Bronchial epithelial cell (primary cell): ENCODE measurements around the gene RORC. TPM values are rescaled to one million over a fixed set of nuclear protein-coding genes. Genes with fewer than 3 reads are reported as not detected.
A peak's percentile ranks its signal among the peaks of the same experiment; 100 is the strongest.

Experiments
- DNase-seq: peaks from one replicate; pipeline ENCODE4 v3.0.0-alpha.2; 2010; ENCODE audit warnings: low read depth
- FAIRE-seq: peaks from 2 replicates; lab custom pipeline; 2011; peaks lifted over from hg19 to GRCh38; lab: Jason Lieb, UNC
- H3K27me3 ChIP-seq: 2 replicates; pipeline ENCODE4 v1.5.1; 2011; ENCODE audit warnings: low read length; ENCODE audit not compliant: control insufficient read depth, insufficient read depth
- H3K36me3 ChIP-seq: 2 replicates; pipeline ENCODE4 v1.5.1; 2011; ENCODE audit warnings: low read length; ENCODE audit not compliant: control insufficient read depth, insufficient read depth
- H3K4me3 ChIP-seq: 2 replicates; pipeline ENCODE4 v1.5.1; 2011; ENCODE audit warnings: mild to moderate bottlenecking, low read depth, low read length, control low read depth
- total RNA-seq: library from RNA; depleted of rRNA; stranded (reverse); fragments of >200 nt; gene quantifications from 2 replicates; pipeline ENCODE4 v1.2.1, GENCODE V29; 2014
- TF ChIP-seq, protein P1 (sequence below): IDR thresholded peaks from 2 replicates; pipeline ENCODE4 v1.5.1; 2011; ENCODE audit warnings: mild to moderate bottlenecking, moderate library complexity, low read length, control low read depth, inconsistent platforms; ENCODE audit not compliant: insufficient read depth, severe bottlenecking

RORC gene
- total RNA-seq, 1 donor from 2014 or later: 0.26 TPM

DNA sequence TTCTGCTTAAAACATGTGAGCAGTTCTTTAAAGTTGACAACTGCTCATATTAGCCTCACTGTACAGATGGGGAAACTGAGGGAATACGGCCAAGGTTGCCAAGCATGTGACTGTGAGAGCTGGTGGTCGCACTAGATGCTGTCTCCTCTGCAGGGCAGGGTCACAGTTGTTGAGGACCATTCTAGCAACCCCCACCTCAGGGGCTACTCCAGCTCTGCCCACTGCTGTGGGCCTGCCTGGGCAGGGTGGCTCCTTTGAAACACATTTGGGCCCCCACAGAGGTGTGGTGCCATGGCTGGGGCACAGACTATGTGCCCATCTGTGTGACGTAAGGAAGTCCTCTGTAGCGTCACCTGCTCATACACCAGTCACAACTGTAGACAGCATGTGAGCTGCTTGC is 21.1 kb upstream of the RORC start:
- Histone ChIP-seq H3K36me3 (no peaks in the 10 kb centered on the region), H3K4me3 (no peak overlapping the region), H3K27me3 (no peaks in the 10 kb centered on the region)
- FAIRE-seq (peak; percentile 66), DNase-seq (no peak)
- TF ChIP-seq, protein P1, sequence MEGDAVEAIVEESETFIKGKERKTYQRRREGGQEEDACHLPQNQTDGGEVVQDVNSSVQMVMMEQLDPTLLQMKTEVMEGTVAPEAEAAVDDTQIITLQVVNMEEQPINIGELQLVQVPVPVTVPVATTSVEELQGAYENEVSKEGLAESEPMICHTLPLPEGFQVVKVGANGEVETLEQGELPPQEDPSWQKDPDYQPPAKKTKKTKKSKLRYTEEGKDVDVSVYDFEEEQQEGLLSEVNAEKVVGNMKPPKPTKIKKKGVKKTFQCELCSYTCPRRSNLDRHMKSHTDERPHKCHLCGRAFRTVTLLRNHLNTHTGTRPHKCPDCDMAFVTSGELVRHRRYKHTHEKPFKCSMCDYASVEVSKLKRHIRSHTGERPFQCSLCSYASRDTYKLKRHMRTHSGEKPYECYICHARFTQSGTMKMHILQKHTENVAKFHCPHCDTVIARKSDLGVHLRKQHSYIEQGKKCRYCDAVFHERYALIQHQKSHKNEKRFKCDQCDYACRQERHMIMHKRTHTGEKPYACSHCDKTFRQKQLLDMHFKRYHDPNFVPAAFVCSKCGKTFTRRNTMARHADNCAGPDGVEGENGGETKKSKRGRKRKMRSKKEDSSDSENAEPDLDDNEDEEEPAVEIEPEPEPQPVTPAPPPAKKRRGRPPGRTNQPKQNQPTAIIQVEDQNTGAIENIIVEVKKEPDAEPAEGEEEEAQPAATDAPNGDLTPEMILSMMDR: no peak

DNA sequence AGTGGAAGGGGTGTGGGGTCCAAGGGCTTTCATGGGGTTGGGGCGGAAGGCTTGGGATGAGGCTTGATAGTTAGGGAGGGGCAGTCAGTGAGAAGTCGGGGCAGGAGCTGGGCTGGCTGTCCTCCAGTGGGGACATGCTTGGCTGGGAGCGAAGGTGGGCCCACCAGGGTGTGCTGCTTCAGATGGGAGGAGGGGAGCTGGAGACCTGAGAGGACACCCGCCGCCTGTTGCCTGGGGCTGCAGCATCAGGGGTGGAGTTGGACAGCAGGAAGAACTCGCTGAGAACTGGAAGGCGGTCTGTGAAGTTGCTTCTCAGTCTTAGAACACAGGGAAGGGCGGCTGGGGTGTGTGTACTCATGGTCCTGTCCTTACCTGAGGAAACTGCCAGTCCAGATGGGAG is 20.3 kb upstream of the RORC start:
- DNase-seq (no peak), FAIRE-seq (no peak)
- Histone ChIP-seq H3K27me3 (no peaks in the 10 kb centered on the region), H3K36me3 (no peaks in the 10 kb centered on the region), H3K4me3 (no peak overlapping the region)
- TF ChIP-seq, protein P1: no peak

DNA sequence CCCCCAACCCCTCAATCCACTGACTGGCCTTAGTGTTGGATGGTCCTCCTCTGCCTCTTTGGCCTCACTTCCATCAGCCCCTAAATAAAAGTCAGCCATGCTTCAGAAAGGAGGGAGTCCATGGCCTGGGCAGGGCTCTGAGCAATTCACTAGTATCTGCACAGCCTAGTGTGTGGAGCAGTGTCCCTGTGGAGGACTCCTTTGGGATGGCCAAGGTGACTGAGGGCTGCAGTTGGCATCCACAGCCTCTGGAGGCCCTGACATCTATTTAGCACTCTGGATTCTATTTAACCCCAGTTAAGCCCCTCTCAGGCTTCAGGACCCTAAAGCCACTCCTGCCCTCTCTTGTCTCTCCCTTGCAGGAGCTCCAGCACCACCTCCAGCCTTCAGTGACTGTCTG is 18.3 kb upstream of the RORC start:
- TF ChIP-seq, protein P1: no peak
- DNase-seq (no peak), FAIRE-seq (no peak)
- no peaks in the 10 kb centered on the region for H3K36me3 ChIP-seq
- no peak overlapping the region for H3K4me3 ChIP-seq
- no peaks in the 10 kb centered on the region for H3K27me3 ChIP-seq

DNA sequence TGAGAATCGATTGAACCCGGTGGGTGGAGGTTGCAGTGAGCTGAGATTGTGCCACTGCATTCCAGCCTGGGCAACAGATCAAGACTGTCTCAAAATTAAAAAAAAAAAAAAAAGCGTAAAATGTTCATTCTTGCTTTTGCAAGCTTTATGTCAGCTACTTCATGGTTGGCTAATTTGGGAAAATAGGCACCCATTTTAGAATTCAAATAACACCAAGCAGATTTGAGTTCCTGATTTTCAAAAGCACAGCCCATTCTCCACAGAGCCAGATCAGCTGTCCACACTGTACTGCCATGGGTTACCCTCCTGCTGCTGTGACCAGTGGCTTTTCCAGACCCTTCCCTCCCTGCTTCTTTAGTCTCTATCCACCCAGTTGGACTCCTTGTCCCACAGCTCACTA is 17.5 kb upstream of the RORC start:
- H3K4me3 ChIP-seq: no peak overlapping the region
- H3K36me3 ChIP-seq: no peaks in the 10 kb centered on the region
- TF ChIP-seq, protein P1: no peak
- H3K27me3 ChIP-seq: no peaks in the 10 kb centered on the region
- DNase-seq (no peak), FAIRE-seq (peak; percentile 52)

DNA sequence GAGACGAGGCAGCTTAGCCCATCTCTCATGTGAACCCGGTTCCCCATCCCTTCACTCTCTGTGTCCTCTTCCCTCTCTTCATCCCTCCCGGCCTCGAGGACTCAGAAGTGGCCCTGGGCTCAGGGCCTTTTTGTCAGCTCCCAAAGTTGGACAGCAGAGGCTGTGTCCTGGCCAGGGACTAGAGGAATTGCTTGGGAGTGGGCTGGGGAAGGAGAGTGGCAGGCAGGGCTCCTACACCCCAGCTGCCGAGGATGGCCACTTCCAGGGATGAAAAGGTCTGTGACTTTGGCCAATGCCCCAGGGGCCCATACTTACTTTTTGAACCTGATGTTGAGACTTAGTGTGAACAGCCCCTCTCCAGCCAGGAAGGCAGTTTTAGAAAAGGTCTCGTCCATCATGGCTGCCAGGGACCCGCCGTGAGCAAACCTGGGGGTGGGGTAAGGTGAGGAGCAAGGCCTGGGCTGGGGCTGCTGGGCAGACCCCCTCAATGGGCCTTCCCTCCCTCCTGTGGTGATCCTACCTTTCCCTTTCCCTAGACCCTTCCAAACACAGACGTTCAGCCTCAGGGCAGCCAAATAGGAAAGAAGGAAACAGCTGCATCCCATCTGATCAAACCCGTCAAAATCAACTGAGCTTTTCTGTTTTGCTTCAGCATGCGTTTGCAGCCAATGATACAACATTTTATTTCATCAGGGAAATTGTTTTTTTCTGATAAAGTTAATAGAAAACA is 16.4 kb upstream of the RORC start:
- Histone ChIP-seq H3K4me3 (no peak overlapping the region), H3K36me3 (no peaks in the 10 kb centered on the region), H3K27me3 (no peaks in the 10 kb centered on the region)
- TF ChIP-seq, protein P1: no peak
- no peak for DNase-seq
- no peak for FAIRE-seq
